GM18873 (cell line): ENCODE measurements around the gene PEMT.

Experiments used
- ATAC-seq: cut with Tn5 transposase; IDR thresholded peaks from one replicate; pipeline ENCODE4 v1.9.1; 2021; ENCODE audit warnings: mild to moderate bottlenecking, moderate library complexity, moderate number of reproducible peaks; ENCODE audit not compliant: unreplicated experiment, low FRiP score

PEMT gene

DNA sequence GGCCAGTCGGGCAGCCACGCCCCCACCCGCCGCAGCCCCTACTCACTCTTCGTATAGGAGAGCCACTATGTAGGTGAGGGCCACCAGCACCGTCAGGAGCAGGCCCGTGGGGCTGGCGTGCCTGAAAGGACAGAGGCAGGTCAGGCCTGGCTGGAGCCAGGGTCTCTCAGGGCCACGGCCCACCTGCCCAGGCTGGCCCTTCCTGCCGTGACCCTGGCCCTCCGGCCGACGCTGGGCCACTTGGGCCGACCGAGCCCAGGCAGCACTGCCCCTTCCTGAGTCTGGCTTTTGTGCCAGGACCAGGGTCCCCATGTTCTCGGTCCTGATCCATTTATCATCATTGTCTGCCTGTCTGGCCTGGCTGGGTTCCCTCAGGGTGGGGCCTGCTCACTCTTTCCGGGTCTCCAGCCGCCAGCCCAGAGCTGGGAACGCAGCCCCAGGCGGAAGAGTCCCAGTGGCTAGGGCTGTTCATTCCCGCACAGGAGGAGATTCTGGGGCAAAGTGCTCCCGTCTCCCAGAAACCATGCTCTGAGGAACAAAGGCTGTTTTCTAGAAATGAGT, 85.2 kb downstream of the PEMT start:
- no peak for ATAC-seq

DNA sequence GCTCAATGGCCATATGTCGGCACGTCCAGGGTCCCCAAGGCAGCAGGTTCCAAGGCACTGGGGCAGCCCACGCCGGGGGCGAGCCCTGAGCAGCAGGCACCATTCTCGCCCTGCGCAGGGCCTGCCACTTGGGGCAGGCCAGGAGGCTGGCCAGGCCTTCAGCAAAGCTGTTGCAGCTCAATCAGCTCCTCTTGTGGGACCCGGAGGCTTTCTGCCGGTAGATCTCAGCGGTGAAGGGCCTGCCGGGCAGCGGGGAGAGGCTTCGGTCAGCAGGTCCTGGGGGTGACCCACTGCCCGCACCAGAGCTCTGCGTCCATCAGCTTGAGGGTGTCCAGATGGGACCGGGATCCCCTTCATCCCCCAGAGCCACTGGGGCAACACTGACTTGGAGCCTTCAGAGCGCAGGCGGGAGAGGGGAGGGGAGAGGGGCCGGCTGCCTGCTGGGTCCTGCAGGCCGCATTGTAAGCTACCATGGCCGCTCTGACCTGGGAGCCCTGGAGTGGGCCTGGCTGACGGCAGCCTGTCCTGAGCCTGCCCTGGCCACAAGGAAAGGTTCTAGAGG, 85.8 kb downstream of the PEMT start:
- no peak for ATAC-seq

DNA sequence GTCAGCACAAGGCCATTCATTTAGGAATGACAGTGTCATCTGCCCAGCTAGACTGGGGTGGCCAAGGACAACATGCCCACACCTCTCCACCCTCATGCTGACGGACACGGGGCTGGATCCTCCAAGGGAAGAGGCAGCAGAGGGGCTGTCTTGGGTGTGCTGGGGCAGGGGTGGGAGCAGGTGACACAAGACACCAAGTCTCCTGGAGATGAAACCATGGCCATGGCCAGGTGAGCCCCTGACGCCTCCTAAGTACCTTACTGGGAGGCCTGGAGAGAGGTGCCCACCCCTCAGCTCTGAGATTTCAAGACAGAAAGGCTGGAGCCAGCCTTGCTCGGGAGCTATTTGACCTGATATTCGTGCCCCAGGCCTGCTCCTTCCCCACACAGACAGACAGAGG, 86.4 kb downstream of the PEMT start:
- no peak for ATAC-seq

DNA sequence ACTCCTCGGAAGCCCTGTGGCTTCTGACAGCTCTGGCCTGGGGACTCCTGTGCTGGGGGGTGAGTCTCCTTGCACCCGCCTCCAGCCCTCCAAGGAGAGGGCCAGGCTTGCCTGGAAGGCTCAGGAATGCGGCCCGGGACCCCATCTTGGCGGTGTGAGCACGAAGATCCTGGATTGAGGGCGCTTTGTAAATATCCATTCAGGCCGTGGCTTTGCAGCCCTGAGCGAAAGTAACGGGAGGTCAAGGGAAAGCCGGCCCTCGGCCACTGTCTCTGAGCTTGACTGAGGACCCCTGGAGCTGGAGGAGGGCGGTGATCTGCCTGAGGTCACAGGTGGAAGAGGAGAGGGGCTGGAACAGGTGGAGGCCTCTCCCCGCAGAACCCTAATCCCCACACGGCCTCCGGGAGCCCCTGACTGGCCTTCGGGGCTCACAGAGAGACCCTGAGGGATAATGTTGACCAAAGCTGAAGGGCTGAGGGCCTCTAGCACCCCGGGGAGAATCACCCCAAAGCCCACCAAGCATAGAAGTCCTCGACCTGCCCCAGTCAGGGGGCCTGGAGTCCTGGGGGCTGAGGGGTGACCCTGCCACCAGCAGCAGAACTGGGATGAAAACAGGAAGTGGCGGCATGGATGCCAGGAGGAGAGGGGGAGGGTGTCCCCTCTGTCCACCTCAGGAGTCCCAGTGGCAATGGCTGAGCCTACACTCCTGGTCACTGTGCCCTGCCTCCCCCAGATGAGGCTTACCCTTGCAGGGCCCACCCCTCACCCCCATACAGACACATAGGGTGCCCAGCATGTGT, 87.0 kb downstream of the PEMT start:
- no peak for ATAC-seq

DNA sequence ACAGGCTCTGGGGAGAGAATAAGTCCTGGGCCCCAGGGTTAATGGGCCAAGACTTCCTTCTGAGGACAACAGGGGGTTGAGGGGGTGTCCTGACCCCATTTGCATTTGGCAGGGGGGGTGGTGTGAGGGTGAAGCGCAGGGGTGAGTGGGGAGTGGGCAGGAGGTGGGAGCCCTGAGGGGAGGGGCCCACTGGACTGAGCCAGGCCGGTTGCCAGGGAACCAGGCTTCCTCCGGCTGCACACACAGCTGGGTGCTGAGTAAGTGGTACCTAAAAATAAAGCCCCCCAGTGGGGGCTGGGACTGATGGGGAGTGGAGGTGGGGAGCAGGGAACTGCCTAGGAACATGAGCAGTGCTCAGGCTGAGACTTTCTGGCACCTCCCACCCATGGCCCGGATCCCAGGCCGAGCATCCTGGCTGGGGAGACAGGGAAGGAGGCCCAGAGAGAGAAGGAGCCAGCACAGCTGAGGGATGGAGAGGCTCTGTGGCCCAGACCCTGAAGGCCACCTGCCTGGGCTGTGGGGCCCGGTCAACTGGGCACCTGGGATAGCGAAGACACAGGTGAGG, 87.9 kb downstream of the PEMT start:
- no peak for ATAC-seq

DNA sequence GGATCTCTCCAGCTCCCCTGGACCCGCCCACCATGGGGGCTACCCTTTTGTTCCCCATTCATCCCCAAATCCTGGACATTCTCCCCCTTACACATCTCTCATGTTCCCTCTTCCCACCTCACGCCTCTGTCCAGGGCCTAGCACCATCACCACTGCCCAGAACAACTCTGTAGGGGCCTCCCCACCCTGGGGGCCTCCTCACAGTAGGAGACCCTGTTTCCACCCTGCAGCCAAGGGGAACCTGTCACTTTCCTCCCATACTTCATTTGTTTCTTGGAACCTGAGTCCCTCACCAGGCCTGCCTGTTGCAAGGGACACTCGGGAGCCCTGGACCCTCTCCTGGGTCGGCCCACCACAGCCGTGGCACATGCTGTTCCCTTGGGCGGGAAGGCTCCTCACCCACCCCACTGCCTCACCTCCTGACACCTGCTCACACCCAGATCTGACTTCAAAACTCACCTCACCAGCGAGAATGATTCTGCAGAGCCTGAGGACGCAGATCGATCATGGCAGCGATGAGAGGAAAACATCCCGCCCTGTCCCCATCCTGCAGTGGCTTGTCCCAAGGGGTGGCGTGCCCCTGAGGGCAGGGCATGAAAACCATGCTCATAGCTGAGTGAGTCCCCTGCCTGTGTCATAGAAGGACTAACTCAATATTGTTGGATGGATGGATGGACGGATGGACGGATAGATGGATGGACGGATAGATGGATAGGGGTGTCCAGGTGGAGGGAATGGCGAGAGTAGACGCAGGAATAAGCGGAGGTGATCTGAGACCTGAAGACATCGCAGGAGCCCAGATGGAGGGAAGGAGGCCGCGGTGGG, 88.6 kb downstream of the PEMT start:
- ATAC-seq = no peak

DNA sequence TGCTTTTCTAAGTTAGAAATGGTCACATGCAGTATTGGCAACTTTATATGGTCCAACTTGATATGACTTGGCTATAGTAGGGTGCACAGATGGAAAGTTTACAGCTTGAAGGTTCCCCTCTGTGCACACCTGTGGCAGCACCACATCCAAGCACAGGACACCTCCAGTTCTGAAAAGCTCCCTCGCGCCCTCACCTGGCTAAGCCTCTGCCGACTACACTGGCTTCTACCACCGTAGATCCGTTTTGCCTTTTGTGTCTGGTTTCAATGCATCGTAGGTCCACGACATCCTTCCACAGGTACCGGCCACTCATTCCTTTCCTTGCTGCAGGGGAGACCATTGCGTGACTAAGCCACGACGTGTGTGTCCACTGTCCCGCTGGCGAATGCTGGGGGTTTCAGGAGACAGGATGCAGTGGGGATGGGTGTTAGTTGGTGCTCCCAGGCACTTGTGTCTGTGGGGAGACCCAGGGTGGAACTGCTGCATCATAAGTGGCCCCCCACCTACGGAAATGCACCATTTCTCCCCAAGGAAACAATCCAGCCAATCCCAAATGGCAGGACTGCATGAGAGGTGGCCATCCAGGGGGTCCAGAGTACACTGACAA, 90.4 kb downstream of the PEMT start:
- no peak for ATAC-seq

DNA sequence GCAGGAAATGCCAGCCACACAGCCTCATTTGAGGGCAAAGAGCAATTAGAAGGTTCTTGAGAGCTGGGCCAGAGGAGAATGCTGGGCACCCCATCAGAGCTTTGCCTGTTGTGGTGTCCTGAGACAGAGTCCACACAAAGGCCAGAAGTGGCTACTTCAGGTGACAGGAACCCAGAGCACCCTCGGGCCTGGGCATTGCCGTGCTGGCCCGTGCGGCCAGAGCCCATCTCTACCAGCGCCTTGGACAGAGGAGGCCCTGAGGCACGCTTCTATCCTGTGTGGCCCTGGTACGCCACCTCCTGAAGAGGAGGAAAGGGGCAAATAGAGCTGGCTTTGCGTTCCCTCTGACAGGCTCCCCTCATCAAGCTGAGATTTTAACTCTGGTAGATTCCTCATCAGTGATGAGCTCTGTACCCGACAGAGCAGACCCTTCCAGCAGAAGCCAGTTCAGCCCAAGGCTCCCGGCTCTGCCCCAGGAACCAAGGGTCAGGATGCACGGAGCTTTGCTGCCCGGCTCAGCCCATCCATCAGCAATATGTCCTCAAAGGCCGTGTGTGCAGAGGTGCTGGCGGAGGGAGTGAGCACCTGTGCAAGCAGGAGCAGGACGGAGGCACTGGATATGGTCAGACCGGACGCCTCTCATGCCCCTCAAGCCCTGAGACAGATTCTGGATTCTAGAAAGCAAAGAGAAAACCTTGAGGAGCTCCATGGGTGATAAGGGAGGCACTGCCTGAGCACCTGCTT, 91.9 kb downstream of the PEMT start:
- ATAC-seq = no peak

DNA sequence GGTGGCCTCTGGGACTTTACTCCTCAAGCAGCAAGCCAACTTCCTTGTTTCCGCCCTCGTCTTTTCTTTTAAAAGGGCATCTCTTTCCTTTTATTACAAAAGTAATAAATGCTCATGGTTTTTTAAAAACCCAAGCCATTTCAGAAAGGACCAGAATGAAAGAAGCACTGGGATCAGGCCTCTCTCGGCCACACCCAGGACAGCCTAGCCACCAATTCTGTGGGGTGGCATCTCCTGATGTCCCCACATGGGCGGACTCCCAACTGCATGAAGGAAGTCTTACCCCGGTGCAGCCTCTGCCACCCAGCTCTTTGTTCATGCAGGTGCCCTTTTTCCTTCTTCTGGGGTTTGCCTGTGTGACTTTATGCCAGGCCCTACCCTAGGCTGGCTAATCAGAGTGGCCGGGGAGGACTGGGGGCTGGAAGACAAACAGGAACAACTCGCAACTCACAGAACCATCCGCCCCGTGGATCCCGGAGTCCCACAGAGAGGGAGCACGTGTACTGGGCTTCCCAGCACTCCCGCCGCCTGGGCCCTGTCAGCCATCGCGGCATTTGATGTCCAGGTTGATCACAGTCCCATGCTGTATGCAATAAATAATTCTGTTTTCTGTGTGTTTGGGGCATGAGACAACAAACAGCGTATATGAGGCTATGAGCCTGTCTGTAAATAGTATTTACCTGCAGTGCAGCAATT, 92.8 kb downstream of the PEMT start:
- ATAC-seq = no peak

DNA sequence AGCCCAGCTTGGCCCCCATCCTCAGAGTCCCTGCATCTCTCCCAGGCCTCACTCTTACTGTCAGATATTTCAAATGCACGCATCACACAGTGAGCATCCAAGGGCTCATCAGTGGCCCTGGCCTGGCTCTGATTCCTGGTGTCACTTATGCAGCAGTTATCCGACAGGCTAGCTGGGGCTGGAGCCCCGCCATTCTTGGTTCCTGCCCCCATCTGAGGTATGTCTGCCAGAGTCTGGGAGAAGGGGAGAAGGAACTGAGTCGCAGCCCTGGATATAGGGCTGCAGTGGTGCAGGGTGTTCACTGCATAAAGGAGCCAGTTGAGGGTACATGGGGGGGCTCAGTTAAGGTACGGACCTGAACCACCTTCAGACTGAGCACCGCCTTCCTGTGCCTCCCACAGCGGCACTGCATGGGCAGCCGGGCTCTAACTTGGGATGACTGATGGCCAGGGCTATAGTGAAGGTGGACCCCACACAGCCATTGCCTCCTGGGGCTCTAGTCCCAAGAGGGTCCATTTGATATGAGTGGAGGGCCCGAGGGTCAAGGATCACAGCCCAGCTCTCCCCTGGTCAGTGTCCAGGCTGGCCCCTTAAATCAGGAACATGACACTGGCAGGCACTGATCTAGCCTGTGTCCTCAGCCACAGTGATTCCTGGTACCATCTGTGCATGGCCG, 93.5 kb downstream of the PEMT start:
- no peak for ATAC-seq

DNA sequence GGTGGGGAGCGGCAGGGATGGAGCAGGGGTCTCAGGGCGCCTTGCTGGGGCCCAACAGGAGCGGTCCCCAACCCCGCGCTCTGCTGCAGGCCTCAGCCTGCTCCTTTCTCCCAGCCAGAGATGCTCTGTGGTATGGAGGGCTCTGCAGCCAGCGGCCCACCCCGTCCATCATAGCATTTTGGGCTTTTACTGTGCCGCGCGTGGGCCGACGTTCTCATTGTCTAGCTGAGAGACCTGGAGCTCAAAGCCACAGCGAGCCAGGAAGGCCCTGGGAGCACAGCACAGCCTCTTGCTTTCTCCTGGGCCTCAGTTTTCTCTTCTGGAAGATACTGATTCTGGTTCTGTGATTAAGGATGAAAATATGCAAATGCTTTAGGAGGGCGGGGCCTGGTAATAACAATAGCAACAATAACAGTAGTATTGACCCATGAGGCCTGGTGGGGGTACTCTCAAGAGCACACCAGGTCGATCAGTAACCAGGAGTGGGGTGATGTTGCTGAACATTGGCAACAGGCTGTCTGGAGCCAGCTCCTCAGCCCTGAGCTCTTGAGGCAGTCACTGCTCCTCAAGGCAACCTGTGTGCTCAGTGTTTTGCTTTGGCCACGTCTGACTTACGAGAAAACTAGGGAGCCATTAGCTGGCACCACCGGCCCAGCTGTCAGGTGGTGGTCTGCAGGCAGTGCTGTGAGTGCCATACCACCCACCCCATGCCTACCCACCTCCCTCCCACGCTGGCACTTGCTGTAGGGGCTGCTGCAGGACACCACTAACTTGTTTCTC, 94.3 kb downstream of the PEMT start:
- no peak for ATAC-seq

DNA sequence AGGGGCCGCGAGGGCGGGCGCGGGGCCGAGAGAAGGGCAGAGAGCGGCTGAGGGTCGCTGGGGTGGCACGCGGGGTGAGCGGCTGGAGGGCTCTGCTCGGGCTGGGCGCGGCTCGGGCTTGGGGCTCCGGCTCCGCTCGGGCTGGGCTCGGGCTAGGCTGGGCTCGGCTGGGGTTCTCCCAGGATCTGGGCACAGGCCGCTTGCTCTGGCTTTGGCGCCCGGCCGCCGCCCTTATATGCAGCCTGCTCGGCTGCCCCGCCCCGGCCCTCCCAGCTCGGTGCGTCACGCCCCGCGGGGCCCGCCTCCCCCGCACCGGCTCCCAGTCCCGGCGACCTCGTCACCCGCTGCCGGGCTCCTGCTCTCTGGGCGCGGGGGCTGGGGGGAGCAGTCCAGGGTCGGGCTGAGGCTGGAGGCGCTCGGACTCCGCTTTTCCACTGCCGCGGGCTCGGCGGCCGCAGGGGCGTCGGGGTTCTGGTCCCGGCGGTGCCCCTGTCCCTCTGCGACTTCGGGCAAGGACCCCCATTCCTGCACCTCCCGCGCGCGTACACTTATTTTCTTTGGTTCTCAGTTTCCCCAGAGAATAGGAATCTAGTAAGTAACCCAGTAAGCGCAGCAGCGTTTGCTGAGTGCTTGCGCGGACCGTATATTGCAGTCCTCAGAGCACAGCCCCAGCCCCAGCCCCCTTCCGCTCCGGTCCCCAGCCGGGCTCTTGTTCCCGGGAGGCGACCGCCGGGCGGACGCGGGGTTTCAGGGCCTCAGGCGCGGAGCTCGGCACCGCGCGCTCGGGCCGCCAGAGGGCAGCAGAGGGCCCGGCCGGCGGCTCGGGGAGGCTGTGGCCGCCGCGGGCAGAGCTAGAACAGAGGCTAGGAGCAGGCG, 95.1 kb downstream of the PEMT start, which contains the start of gene RASD1:
Gene RASD1 (minus strand): TSS at position 207 of the 876 bp plus-strand sequence. CDS start 214 bp downstream, outside the sequence.
- ATAC-seq = no peak

DNA sequence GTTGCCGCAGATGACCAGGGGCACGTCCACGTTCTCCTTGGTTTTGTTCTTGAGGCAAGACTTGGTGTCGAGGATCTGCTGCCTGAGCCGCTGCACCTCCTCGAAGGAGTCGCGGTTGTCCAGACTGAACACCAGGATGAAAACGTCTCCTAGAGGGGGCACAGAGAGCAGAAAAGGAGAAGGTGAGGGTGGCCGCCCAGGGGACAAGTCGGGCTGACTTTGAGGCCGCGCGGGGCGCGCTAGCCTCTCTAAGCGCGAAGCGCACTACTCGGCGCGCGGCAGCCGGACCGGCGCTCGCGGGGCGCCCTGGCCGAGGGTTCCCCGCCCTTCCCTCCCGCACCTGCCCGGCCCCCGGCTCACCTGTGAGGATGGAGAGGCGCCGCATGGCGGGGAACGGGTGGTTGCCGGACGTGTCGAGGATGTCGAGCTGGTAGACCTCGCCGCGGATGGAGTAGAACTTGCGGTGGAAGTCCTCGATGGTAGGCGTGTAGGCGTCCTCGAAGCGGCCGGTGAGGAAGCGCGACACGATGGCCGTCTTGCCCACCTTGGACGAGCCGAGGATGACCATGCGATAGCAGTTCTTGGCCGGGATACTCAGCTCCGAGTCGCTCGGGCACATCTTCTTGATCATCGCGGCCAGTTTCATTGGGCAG, 95.8 kb downstream of the PEMT start:
- no peak for ATAC-seq

DNA sequence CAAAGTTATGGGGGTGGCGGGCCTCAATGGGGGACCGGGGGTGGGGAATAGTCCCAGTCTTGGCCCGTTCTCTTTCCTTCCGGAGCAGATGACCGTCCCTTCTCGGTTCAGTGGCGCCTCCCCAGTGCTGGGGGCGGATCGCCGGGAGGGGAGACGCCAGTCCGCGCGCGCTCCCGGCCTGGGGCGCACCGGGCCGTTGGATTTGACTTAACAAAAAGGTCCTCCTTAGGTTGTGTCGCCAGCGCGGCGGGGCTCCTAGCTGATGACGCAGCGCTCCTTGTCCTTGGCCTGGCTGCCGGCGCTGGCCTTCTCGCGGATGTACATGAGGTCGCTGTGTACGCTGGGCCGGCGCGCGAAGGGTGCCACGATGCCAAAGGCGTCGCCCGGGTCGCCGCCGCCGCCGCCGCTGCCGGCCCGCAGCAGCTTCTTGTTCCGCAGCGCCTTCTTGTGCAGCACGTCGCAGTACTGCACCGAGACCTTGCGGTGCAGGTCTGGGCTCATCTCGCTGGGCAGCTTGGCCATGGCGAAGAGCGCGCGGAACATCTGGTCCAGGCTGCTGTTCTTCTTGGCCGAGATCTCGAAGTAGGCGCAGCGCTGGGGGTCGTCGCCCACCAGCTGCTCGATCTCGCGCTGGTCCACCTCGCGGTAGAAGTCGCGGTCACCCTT, 96.5 kb downstream of the PEMT start:
- ATAC-seq = no peak

DNA sequence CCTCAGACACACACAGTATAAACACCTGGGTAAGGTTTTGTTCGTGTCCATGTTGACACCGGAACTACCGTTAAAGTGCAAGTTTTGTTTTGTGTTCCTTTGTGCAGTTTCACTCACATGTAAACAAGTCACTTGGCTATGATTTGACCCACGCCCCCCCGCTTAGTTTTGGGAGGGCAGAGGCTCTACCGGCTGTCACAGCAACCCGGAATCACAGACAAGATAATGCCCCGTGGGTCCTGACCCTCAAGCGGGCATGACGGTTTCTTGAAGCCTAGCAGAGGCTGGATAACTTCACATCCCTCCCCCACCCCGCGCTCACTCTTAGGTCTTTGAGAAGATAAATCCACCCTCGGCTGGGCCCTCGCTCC, 97.0 kb downstream of the PEMT start:
- ATAC-seq = no peak

DNA sequence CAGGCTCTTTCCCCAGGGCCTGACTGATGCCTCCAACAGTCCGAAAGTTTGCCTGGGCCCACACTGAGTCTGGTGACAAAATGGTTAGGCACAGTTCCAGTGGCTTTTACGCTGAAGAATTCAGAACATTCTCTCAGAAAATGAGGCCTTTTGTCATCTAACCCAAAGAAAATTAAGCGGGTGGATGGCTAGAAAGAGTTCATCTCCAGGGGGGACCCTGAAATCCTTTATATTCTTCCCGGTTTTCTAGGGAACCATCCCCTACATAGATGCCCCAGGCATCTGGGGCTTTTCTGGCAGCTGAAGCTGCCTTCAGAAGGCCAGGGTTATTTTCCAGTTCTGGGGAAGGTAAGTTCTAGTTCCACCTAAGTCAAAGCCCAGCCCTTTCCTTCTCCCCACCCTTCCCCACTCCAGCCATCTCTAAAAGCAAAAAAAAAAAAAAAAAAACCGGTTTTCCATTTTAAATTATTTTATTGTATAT, 97.5 kb downstream of the PEMT start:
- ATAC-seq = no peak
